BE2C (cell line): ENCODE data around the gene C14orf39.

Experiments used
- DNase-seq: peaks from one replicate; pipeline ENCODE4 v3.0.0-alpha.2; 2020
- H3K27me3 ChIP-seq: fragments of 250-450 bp; sonication (Bioruptor Pico); 2 replicates; pipeline ENCODE4 v1.5.1; 2020; ENCODE audit warnings: mild to moderate bottlenecking
- H3K36me3 ChIP-seq: fragments of 250-450 bp; sonication (Bioruptor Pico); 2 replicates; pipeline ENCODE4 v1.5.1; 2020; ENCODE audit warnings: mild to moderate bottlenecking
- H3K4me1 ChIP-seq: fragments of 250-450 bp; sonication (Bioruptor Pico); 2 replicates; pipeline ENCODE4 v1.5.1; 2020
- H3K4me3 ChIP-seq: 2 replicates; pipeline ENCODE4 v1.5.1; 2011; ENCODE audit warnings: low read depth, low read length
- H3K9me3 ChIP-seq: fragments of 250-450 bp; sonication (Bioruptor Pico); 2 replicates; pipeline ENCODE4 v1.5.1; 2020
- CTCF ChIP-seq: IDR thresholded peaks from 2 replicates; pipeline ENCODE4 v1.5.1; 2012; ENCODE audit warnings: mild to moderate bottlenecking, low read depth, low read length

The C14orf39 gene

GRCh38 chr14:60396718-60397343 lies 89.0 kb downstream of the C14orf39 start:
- Histone ChIP-seq H3K36me3 (no peaks in the 10 kb centered on the region), H3K27me3 (no peaks in the 10 kb centered on the region), H3K4me3 (no peak overlapping the region), H3K4me1 (no peaks in the 10 kb centered on the region), H3K9me3 (no peaks in the 10 kb centered on the region)
- DNase-seq, result no peak
- TF ChIP-seq CTCF, result no peak
